ENCODE results near the gene ANKRD33B.

The ANKRD33B gene

GRCh38 chr5:10534561-10535530, 29.0 kb upstream of the ANKRD33B start:
- Histone ChIP-seq H3K36me3 (replicated peaks) (no peaks in the 10 kb centered on the region), H3K27me3 (replicated peaks) (no peaks in the 10 kb centered on the region), H3K27ac (no peak overlapping the region), H3K4me3 (ENCODE audit: low read depth, low read length) (no peak overlapping the region)
- in situ Hi-C loops (cut with HindIII; ENCODE audit: low pct_ligation_motif_present, low sequenced_read_pairs) = no loop called here
- TF ChIP-seq CTCF (IDR thresholded peaks at IDR 0.05; ENCODE audit: low read depth, low read length, missing control alignments) = no peak
- no peak for DNase-seq

- no peaks in the 10 kb centered on the region for H3K27me3 ChIP-seq (replicated peaks)
- DNase-seq = no peak
- H3K36me3 ChIP-seq (replicated peaks) = no peaks in the 10 kb centered on the region
- no peak for TF ChIP-seq CTCF (IDR thresholded peaks at IDR 0.05; ENCODE audit: low read depth, low read length, missing control alignments)
- no peak overlapping the region for H3K27ac ChIP-seq
- H3K4me3 ChIP-seq (ENCODE audit: low read depth, low read length) = no peak overlapping the region
- in situ Hi-C loops (cut with HindIII; ENCODE audit: low pct_ligation_motif_present, low sequenced_read_pairs) = no loop called here
These were observed 27.4 kb upstream of the ANKRD33B start for GRCh38 chr5:10536511-10536910.

- no peak overlapping the region for H3K4me3 ChIP-seq (ENCODE audit: low read depth, low read length)
- H3K27me3 ChIP-seq (replicated peaks) = no peaks in the 10 kb centered on the region
- in situ Hi-C loops (cut with HindIII; ENCODE audit: low pct_ligation_motif_present, low sequenced_read_pairs) = no loop called here
- no peak for TF ChIP-seq CTCF (IDR thresholded peaks at IDR 0.05; ENCODE audit: low read depth, low read length, missing control alignments)
- no peaks in the 10 kb centered on the region for H3K36me3 ChIP-seq (replicated peaks)
- H3K27ac ChIP-seq = no peak overlapping the region
- DNase-seq = no peak
These were observed 26.8 kb upstream of the ANKRD33B start for GRCh38 chr5:10536931-10537579.

- no peak for TF ChIP-seq CTCF (IDR thresholded peaks at IDR 0.05; ENCODE audit: low read depth, low read length, missing control alignments)
- DNase-seq = no peak
- H3K4me3 ChIP-seq (ENCODE audit: low read depth, low read length) = no peak overlapping the region
- no peaks in the 10 kb centered on the region for H3K36me3 ChIP-seq (replicated peaks)
- in situ Hi-C loops (cut with HindIII; ENCODE audit: low pct_ligation_motif_present, low sequenced_read_pairs) = no loop called here
- H3K27me3 ChIP-seq (replicated peaks) = no peaks in the 10 kb centered on the region
- H3K27ac ChIP-seq = no peak overlapping the region
These were observed 26.2 kb upstream of the ANKRD33B start for GRCh38 chr5:10537624-10538023.

GRCh38 chr5:10538103-10538788, 25.6 kb upstream of the ANKRD33B start:
- Histone ChIP-seq H3K36me3 (replicated peaks) (no peaks in the 10 kb centered on the region), H3K4me3 (ENCODE audit: low read depth, low read length) (no peak overlapping the region), H3K27ac (no peak overlapping the region), H3K27me3 (replicated peaks) (no peaks in the 10 kb centered on the region)
- in situ Hi-C loops (cut with HindIII; ENCODE audit: low pct_ligation_motif_present, low sequenced_read_pairs) = no loop called here
- DNase-seq = no peak
- no peak for TF ChIP-seq CTCF (IDR thresholded peaks at IDR 0.05; ENCODE audit: low read depth, low read length, missing control alignments)
